Measurements from ENCODE around the gene ANKS3.

DNA sequence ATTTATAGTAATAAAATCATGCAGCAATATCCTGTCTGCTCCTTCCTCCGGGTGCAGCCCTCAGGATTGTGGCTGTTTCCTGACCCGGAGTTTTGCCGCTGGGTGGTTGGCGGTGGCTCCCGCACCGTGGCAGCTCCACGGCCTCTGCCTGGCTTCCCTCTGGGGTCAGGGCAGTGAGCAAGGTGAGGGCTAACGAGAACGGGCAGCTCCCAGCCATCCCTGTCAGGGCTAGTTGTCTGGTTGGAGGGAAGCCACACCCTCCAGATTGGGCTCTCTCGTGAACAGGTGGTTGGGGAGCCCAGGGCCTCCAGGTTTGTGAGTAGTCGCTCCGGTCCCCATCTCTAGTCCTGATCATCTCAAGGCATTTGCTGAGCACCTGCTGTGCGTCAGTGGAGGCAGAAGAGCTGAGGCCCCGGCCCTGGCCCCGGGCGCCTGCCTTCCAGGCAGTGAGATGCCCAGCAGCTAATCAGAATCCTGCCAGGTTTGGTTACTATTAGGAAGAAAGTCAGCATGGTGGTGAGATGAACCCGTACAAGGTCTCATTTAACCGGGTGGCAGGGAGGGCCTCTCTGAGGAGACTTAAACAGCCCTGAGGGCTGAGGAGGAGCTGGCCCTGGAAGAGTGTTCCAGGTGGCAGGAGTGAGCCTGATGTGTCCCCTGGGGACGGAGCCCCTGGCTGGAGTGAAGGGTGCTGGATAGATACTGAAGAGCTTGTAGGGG is 43.0 kb downstream of the ANKS3 start:
- TF ChIP-seq, protein P1, sequence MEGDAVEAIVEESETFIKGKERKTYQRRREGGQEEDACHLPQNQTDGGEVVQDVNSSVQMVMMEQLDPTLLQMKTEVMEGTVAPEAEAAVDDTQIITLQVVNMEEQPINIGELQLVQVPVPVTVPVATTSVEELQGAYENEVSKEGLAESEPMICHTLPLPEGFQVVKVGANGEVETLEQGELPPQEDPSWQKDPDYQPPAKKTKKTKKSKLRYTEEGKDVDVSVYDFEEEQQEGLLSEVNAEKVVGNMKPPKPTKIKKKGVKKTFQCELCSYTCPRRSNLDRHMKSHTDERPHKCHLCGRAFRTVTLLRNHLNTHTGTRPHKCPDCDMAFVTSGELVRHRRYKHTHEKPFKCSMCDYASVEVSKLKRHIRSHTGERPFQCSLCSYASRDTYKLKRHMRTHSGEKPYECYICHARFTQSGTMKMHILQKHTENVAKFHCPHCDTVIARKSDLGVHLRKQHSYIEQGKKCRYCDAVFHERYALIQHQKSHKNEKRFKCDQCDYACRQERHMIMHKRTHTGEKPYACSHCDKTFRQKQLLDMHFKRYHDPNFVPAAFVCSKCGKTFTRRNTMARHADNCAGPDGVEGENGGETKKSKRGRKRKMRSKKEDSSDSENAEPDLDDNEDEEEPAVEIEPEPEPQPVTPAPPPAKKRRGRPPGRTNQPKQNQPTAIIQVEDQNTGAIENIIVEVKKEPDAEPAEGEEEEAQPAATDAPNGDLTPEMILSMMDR (optimal IDR thresholded peaks at IDR 0.05 in 1 of 3, IDR thresholded peaks at IDR 0.05 in 1 of 3, conservative IDR thresholded peaks at IDR 0.05 in 1 of 3; ENCODE audit: extremely low read depth in 1 of 3, insufficient read depth in 2 of 3, low read length in 3 of 3): no peak
- TF ChIP-seq EZH2 (IDR thresholded peaks at IDR 0.05; ENCODE audit: low read length): no peak

All from keratinocyte (primary cell).